Mesendoderm (in vitro differentiated cells): ENCODE data around the gene EFCAB11.

ENCODE experiments used
- DNase-seq: peaks from one replicate; pipeline ENCODE4 v3.0.0; 2013
- H2AK5ac ChIP-seq: 2 replicates; pipeline ENCODE4 v1.6.1; 2013; ENCODE audit warnings: low read length, inconsistent platforms
- H2BK120ac ChIP-seq: 2 replicates; pipeline ENCODE4 v1.6.1; 2013; ENCODE audit warnings: low read depth, mild to moderate bottlenecking, low read length, moderate library complexity, mixed read lengths
- H2BK15ac ChIP-seq: replicated peaks from 2 replicates; pipeline ENCODE4 v1.6.1; 2013; ENCODE audit warnings: low read depth, mild to moderate bottlenecking, moderate library complexity
- H2BK5ac ChIP-seq: 2 replicates; pipeline ENCODE4 v1.6.1; 2013; ENCODE audit warnings: low read length, inconsistent platforms
- H3K18ac ChIP-seq: 2 replicates; pipeline ENCODE4 v1.6.1; 2013; ENCODE audit warnings: mild to moderate bottlenecking, low read length, mixed read lengths
- H3K23ac ChIP-seq: one replicate; pipeline ENCODE4 v1.6.1; 2013; ENCODE audit warnings: low read length
- H3K27ac ChIP-seq: 2 replicates; pipeline ENCODE4 v1.5.1; 2013; ENCODE audit warnings: low read depth, mild to moderate bottlenecking, inconsistent platforms, low read length, moderate library complexity
- H3K27me3 ChIP-seq: 2 replicates; pipeline ENCODE4 v1.6.1; 2013; ENCODE audit warnings: low read length, control low read depth, mild to moderate bottlenecking, inconsistent platforms; ENCODE audit not compliant: insufficient read depth, poor library complexity
- H3K36me3 ChIP-seq: 2 replicates; pipeline ENCODE4 v1.6.1; 2013; ENCODE audit warnings: low read length, inconsistent platforms; ENCODE audit not compliant: control insufficient read depth, insufficient read depth
- H3K4ac ChIP-seq: one replicate; pipeline ENCODE4 v1.6.1; 2013; ENCODE audit warnings: low read depth, mild to moderate bottlenecking, low read length, moderate library complexity
- H3K4me1 ChIP-seq: 2 replicates; pipeline ENCODE4 v1.6.1; 2013; ENCODE audit warnings: low read depth, low read length, inconsistent platforms; ENCODE audit not compliant: control insufficient read depth
- H3K4me2 ChIP-seq: 2 replicates; pipeline ENCODE4 v1.6.1; 2013; ENCODE audit warnings: low read length
- H3K4me3 ChIP-seq: 2 replicates; pipeline ENCODE4 v1.5.1; 2013; ENCODE audit warnings: mild to moderate bottlenecking, low read length
- H3K56ac ChIP-seq: one replicate; pipeline ENCODE4 v1.6.1; 2013; ENCODE audit warnings: low read length
- H3K79me1 ChIP-seq: 2 replicates; pipeline ENCODE4 v1.6.1; 2013; ENCODE audit warnings: low read length, inconsistent platforms
- H3K79me2 ChIP-seq: 2 replicates; pipeline ENCODE4 v1.6.1; 2013; ENCODE audit warnings: mild to moderate bottlenecking, low read length; ENCODE audit not compliant: control insufficient read depth, insufficient read depth
- H3K9ac ChIP-seq: 2 replicates; pipeline ENCODE4 v1.6.1; 2013; ENCODE audit warnings: low read length, inconsistent platforms
- H4K5ac ChIP-seq: one replicate; pipeline ENCODE4 v1.6.1; 2013; ENCODE audit warnings: low read length
- H4K8ac ChIP-seq: one replicate; pipeline ENCODE4 v1.6.1; 2013; ENCODE audit warnings: low read depth, mild to moderate bottlenecking, control low read depth, low read length, moderate library complexity
- WGBS: extraction: QIAGEN DNeasy Blood & Tissue Kit; methylation state at CpG from one replicate; pipeline ENCODE4 v1.1.7; 2013; ENCODE audit warnings: low lambda C conversion rate, missing lambda C conversion rate; ENCODE audit not compliant: insufficient coverage; ENCODE audit errors: extremely low coverage; 5-methylcytosine and 5-hydroxymethylcytosine counted together

The EFCAB11 gene

GRCh38 chr14:89856871-89857345, 97.6 kb downstream of the EFCAB11 start:
- no peaks in the 10 kb centered on the region for H3K27me3 ChIP-seq
- H3K4me3 ChIP-seq: no peak overlapping the region
- no peak overlapping the region for H3K9ac ChIP-seq
- no peak for DNase-seq
- no peaks in the 10 kb centered on the region for H3K79me1 ChIP-seq
- no peak overlapping the region for H4K8ac ChIP-seq
- H3K36me3 ChIP-seq: no peaks in the 10 kb centered on the region
- no peak overlapping the region for H3K56ac ChIP-seq
- H3K23ac ChIP-seq: no peak overlapping the region
- H2BK15ac ChIP-seq: no peak overlapping the region
- no peak overlapping the region for H3K4me2 ChIP-seq
- H3K18ac ChIP-seq: no peak overlapping the region
- H3K27ac ChIP-seq: no peak overlapping the region
- no peaks in the 10 kb centered on the region for H3K79me2 ChIP-seq
- no peak overlapping the region for H2BK5ac ChIP-seq
- no CpG with 5 or more reads among the region's 1 CpG for WGBS
- H2AK5ac ChIP-seq: no peak overlapping the region
- H2BK120ac ChIP-seq: no peak overlapping the region
- no peak overlapping the region for H4K5ac ChIP-seq
- no peak overlapping the region for H3K4ac ChIP-seq
- H3K4me1 ChIP-seq: no peaks in the 10 kb centered on the region

DNA sequence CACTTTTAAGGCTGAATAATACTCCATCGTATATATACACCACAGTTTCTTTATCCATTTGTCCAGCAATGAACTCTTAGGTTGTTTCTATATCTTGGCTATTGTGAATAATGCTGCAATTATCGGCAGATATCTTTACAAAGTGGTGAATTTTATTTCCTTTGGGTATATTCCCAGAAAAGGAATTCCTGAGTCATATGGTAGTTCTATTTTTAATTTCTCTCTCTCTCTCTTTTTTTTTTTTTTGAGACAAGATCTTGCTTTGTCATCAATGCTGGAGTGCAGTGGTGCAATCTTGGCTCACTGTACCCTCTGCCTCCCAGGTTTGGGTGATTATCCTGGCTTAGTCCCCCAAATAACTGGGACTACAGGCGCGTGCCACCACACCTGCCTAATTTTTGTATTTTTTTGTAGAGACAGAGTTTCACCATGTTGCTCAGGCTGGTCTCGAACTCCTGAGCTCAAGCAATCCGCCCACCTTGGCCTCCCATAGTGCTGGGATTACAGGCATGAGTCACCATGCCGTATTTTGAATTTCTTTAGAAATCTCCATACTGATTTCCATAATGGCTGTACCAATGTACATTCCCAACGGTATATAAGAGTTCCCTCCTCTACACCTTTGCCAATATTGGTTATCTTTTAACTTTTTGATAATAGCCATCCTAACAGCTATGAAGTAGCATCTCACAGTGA, 98.4 kb downstream of the EFCAB11 start:
- no peak overlapping the region for H2BK5ac ChIP-seq
- H3K4me1 ChIP-seq: no peaks in the 10 kb centered on the region
- H3K79me2 ChIP-seq: no peaks in the 10 kb centered on the region
- no peak overlapping the region for H3K27ac ChIP-seq
- no peaks in the 10 kb centered on the region for H3K36me3 ChIP-seq
- H3K18ac ChIP-seq: no peak overlapping the region
- H3K23ac ChIP-seq: no peak overlapping the region
- no peak for DNase-seq
- H3K79me1 ChIP-seq: no peaks in the 10 kb centered on the region
- H4K5ac ChIP-seq: no peak overlapping the region
- no peak overlapping the region for H3K9ac ChIP-seq
- no peak overlapping the region for H2AK5ac ChIP-seq
- H4K8ac ChIP-seq: no peak overlapping the region
- no peak overlapping the region for H2BK15ac ChIP-seq
- no peak overlapping the region for H3K4me2 ChIP-seq
- no peak overlapping the region for H3K56ac ChIP-seq
- no peaks in the 10 kb centered on the region for H3K27me3 ChIP-seq
- no peak overlapping the region for H3K4ac ChIP-seq
- no CpG with 5 or more reads among the region's 8 CpGs for WGBS
- no peak overlapping the region for H2BK120ac ChIP-seq
- H3K4me3 ChIP-seq: no peak overlapping the region

GRCh38 chr14:89853936-89854693, 100.4 kb downstream of the EFCAB11 start:
- no peak overlapping the region for H2AK5ac ChIP-seq
- H2BK5ac ChIP-seq: no peak overlapping the region
- no peak overlapping the region for H3K4me3 ChIP-seq
- no peak overlapping the region for H3K23ac ChIP-seq
- no peak overlapping the region for H4K5ac ChIP-seq
- H3K4me2 ChIP-seq: no peak overlapping the region
- no peak for DNase-seq
- no peak overlapping the region for H3K9ac ChIP-seq
- no peak overlapping the region for H3K4ac ChIP-seq
- H3K79me2 ChIP-seq: no peaks in the 10 kb centered on the region
- no peak overlapping the region for H3K18ac ChIP-seq
- H3K56ac ChIP-seq: no peak overlapping the region
- H2BK120ac ChIP-seq: no peak overlapping the region
- H3K36me3 ChIP-seq: no peaks in the 10 kb centered on the region
- no peaks in the 10 kb centered on the region for H3K4me1 ChIP-seq
- H2BK15ac ChIP-seq: no peak overlapping the region
- no peaks in the 10 kb centered on the region for H3K27me3 ChIP-seq
- no peak overlapping the region for H3K27ac ChIP-seq
- no peak overlapping the region for H4K8ac ChIP-seq
- no CpG with 5 or more reads among the region's 8 CpGs for WGBS
- H3K79me1 ChIP-seq: no peaks in the 10 kb centered on the region

GRCh38 chr14:89851106-89851505, 103.4 kb downstream of the EFCAB11 start:
- Histone ChIP-seq H3K23ac (no peak overlapping the region), H4K5ac (no peak overlapping the region), H3K4ac (no peak overlapping the region), H2AK5ac (no peak overlapping the region), H3K79me2 (no peaks in the 10 kb centered on the region), H3K27ac (no peak overlapping the region), H3K79me1 (no peaks in the 10 kb centered on the region), H2BK5ac (no peak overlapping the region), H3K56ac (no peak overlapping the region), H3K4me3 (no peak overlapping the region), H3K27me3 (no peaks in the 10 kb centered on the region), H3K4me2 (no peak overlapping the region), H3K36me3 (no peaks in the 10 kb centered on the region), H2BK120ac (no peak overlapping the region), H4K8ac (no peak overlapping the region), H3K4me1 (no peaks in the 10 kb centered on the region), H3K18ac (no peak overlapping the region), H2BK15ac (no peak overlapping the region), H3K9ac (no peak overlapping the region)
- DNase-seq: no peak
- WGBS: no CpG with 5 or more reads among the region's 1 CpG

- Histone ChIP-seq H3K27me3 (no peaks in the 10 kb centered on the region), H3K4ac (no peak overlapping the region), H3K4me3 (no peak overlapping the region), H3K79me1 (no peaks in the 10 kb centered on the region), H3K79me2 (no peaks in the 10 kb centered on the region), H2AK5ac (no peak overlapping the region), H2BK5ac (no peak overlapping the region), H4K8ac (no peak overlapping the region), H2BK15ac (no peak overlapping the region), H2BK120ac (no peak overlapping the region), H3K18ac (no peak overlapping the region), H3K36me3 (no peaks in the 10 kb centered on the region), H3K23ac (no peak overlapping the region), H4K5ac (no peak overlapping the region), H3K56ac (no peak overlapping the region), H3K4me2 (no peak overlapping the region), H3K27ac (no peak overlapping the region), H3K4me1 (no peaks in the 10 kb centered on the region), H3K9ac (no peak overlapping the region)
- DNase-seq: no peak
- WGBS: no CpG with 5 or more reads among the region's 1 CpG
Measured at GRCh38 chr14:89849931-89850330, 104.6 kb downstream of the EFCAB11 start.
